ENCODE measurements around the gene ASPDH. TPM values are rescaled to one million over a fixed set of nuclear protein-coding genes. Genes with fewer than 3 reads are reported as not detected.

Gene ASPDH
- total RNA-seq, 1 experiment from 2014 or later, result not detected

GRCh38 chr19:50494186-50495019 is 19.3 kb downstream of the ASPDH start:
- H3K4me1 ChIP-seq (ENCODE audit: control insufficient read depth, insufficient read depth, low read length), result no peaks in the 10 kb centered on the region
- DNase-seq (ENCODE audit: low read depth, low spot score), result no peak
- ATAC-seq, result no peak
- ChIA-PET POLR2A (no interaction called here), CTCF (interaction anchor here (0.6 kb wide), 1 partner anchor 24 kb away, joined by 3 read pairs; no protein-coding TSS in a partner anchor)
- H3K9me3 ChIP-seq (ENCODE audit: control insufficient read depth, insufficient read depth, low read depth, low read length), result no peaks in the 10 kb centered on the region
- in situ Hi-C loops (cut with HindIII; ENCODE audit: low pct_unique_long_range_greater_than_20kb, low sequenced_read_pairs) (no loop called here), intact Hi-C loops (cut with micrococcal nuclease; ENCODE audit: unreplicated experiment) (no loop called here)
- BruUV-seq (replicated peaks), result no TSS peak
- TF ChIP-seq SIN3A (IDR thresholded peaks at IDR 0.05; ENCODE audit: borderline replicate concordance, insufficient read depth, low read depth, low read length) (no peak), POLR2AphosphoS5 (IDR thresholded peaks at IDR 0.05; ENCODE audit: low read depth, low read length) (no peak), CTCF (IDR thresholded peaks at IDR 0.05) (no peak), REST (IDR thresholded peaks at IDR 0.05; ENCODE audit: insufficient read depth in 1 of 2, low read depth in 2 of 2, low read length in 1 of 2) (no peak), TCF7L2 (IDR thresholded peaks at IDR 0.05; ENCODE audit: low read depth, low read length) (no peak)
- no peaks in the 10 kb centered on the region for H3K36me3 ChIP-seq (ENCODE audit: control insufficient read depth, insufficient read depth, low read length)
- no peak overlapping the region for H3K27ac ChIP-seq (ENCODE audit: low read length)
- H3K4me3 ChIP-seq (ENCODE audit: low read depth in 2 of 2, low read length in 2 of 2), result no peak overlapping the region
- H3K27me3 ChIP-seq (ENCODE audit: control insufficient read depth, insufficient read depth, low read length), result no peaks in the 10 kb centered on the region

- no peaks in the 10 kb centered on the region for H3K36me3 ChIP-seq (ENCODE audit: control insufficient read depth, insufficient read depth, low read length)
- ChIA-PET POLR2A (no interaction called here), CTCF (no interaction called here)
- intact Hi-C loops (cut with micrococcal nuclease; ENCODE audit: unreplicated experiment), result no loop called here
- BruUV-seq (replicated peaks), result no TSS peak
- H3K27me3 ChIP-seq (ENCODE audit: control insufficient read depth, insufficient read depth, low read length), result no peaks in the 10 kb centered on the region
- no peak for TF ChIP-seq SIN3A (IDR thresholded peaks at IDR 0.05; ENCODE audit: borderline replicate concordance, insufficient read depth, low read depth, low read length)
- TF ChIP-seq CTCF (IDR thresholded peaks at IDR 0.05), result no peak
- no peak for TF ChIP-seq REST (IDR thresholded peaks at IDR 0.05; ENCODE audit: insufficient read depth in 1 of 2, low read depth in 2 of 2, low read length in 1 of 2)
- no peak for TF ChIP-seq POLR2AphosphoS5 (IDR thresholded peaks at IDR 0.05; ENCODE audit: low read depth, low read length)
- TF ChIP-seq TCF7L2 (IDR thresholded peaks at IDR 0.05; ENCODE audit: low read depth, low read length), result no peak
- H3K4me3 ChIP-seq (ENCODE audit: low read depth in 2 of 2, low read length in 2 of 2), result no peak overlapping the region
- no peak overlapping the region for H3K27ac ChIP-seq (ENCODE audit: low read length)
- no peaks in the 10 kb centered on the region for H3K9me3 ChIP-seq (ENCODE audit: control insufficient read depth, insufficient read depth, low read depth, low read length)
- no peak for DNase-seq (ENCODE audit: low read depth, low spot score)
- in situ Hi-C loops (cut with HindIII; ENCODE audit: low pct_unique_long_range_greater_than_20kb, low sequenced_read_pairs), result no loop called here
- no peak for ATAC-seq
- H3K4me1 ChIP-seq (ENCODE audit: control insufficient read depth, insufficient read depth, low read length), result no peaks in the 10 kb centered on the region
Measured at GRCh38 chr19:50493171-50493570, 20.5 kb downstream of the ASPDH start.

All from Panc1 (cell line).